B cell (primary cell): ENCODE results near the gene SLC13A2.

Experiments
- CTCF ChIP-seq: fragments of 200-600 bp; IDR thresholded peaks from one replicate; pipeline ENCODE4 v1.8.0; 2022; ENCODE audit warnings: antibody characterized with exemption, mild to moderate bottlenecking
- EZH2 ChIP-seq: IDR thresholded peaks from 2 replicates; pipeline ENCODE4 v1.6.1; 2012; ENCODE audit warnings: borderline replicate concordance, low read depth, mild to moderate bottlenecking, moderate library complexity, low read length; ENCODE audit not compliant: insufficient read depth, poor library complexity, severe bottlenecking

DNA sequence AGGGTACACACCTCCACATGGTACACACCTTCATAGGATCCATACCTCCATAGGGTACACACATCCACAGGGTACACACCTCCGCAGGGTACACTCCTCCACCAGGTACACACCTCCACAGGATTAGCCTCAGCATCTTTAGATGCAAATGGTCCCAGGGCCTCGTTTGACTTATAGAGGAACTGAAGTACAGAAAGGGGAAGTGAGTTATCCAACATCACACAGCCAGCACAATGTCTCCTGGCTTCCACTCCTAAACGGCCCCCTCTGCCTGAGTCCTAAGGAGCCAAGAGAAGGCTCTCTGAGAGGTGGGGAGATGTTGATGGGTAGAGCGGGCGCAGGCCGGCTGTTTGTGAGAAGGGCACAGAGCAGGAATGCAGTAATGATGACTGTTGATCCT, 44.7 kb downstream of the SLC13A2 start:
- TF ChIP-seq CTCF = no peak
- TF ChIP-seq EZH2 = no peak
